Stomach (tissue), 9 donors: ENCODE results near the gene ATP11A. TPM values are rescaled to one million over a fixed set of nuclear protein-coding genes. Genes with fewer than 3 reads are reported as not detected.

ENCODE experiments used
- DNase-seq, 2 donors: peaks; one replicate each; pipeline versions ENCODE4 v3.0.0 to v3.0.0-alpha.2; 2013 to 2019
- H3K27ac ChIP-seq, 5 donors: fragments of 200-600 bp in 4 of 5; sonication (generic) in 4 of 5; one replicate each; pipeline ENCODE4 v1.5.1; 2013 to 2019; ENCODE audit warnings: mild to moderate bottlenecking in 1 of 5, moderate library complexity in 1 of 5
- H3K27me3 ChIP-seq, 3 donors: fragments of 200-600 bp; sonication (generic); one replicate each; pipeline ENCODE4 v1.5.1; 2017 to 2019; ENCODE audit warnings: mixed run types in 1 of 3
- H3K36me3 ChIP-seq, 4 donors: fragments of 200-600 bp; sonication (generic); 1 replicate in 3 of 4; 2 replicates in 1 of 4; pipeline ENCODE4 v1.5.1; 2016 to 2019
- H3K4me1 ChIP-seq, 4 donors: fragments of 200-600 bp; sonication (generic); one replicate each; pipeline ENCODE4 v1.5.1; 2016 to 2019
- H3K4me3 ChIP-seq, 4 donors: fragments of 200-600 bp; sonication (generic) in 3 of 4; one replicate each; pipeline ENCODE4 v1.5.1; 2016 to 2019; ENCODE audit warnings: mild to moderate bottlenecking in 1 of 4
- H3K9me3 ChIP-seq, 4 donors: fragments of 200-600 bp; sonication (generic); one replicate each; pipeline ENCODE4 v1.5.1; 2016 to 2019
- EP300 ChIP-seq: sonication (generic); formaldehyde crosslinking; IDR thresholded peaks from one replicate; pipeline ENCODE4 v1.6.1; 2017; ENCODE audit warnings: antibody characterized with exemption
- POLR2A ChIP-seq, 4 donors: fragments of 450-650 bp; IDR thresholded peaks; one replicate each; pipeline ENCODE4 v1.6.1; 2016; ENCODE audit warnings: antibody characterized with exemption in 4 of 4, control low read depth in 2 of 4, mild to moderate bottlenecking in 1 of 4, moderate library complexity in 1 of 4
- POLR2AphosphoS5 ChIP-seq, 3 donors: sonication (generic); formaldehyde crosslinking; IDR thresholded peaks; one replicate each; pipeline ENCODE4 v1.6.1; 2016; ENCODE audit warnings: antibody characterized with exemption in 3 of 3
- WGBS, 5 donors: extraction: QIAGEN DNeasy Blood & Tissue Kit in 3 of 5; methylation state at CpG; one replicate each; pipeline versions ENCODE4 v1.1.5 to v1.1.7; 2013 to 2018; 5-methylcytosine and 5-hydroxymethylcytosine counted together
- intact Hi-C: fragments of 100-400 bp; cut with DNase I; formaldehyde crosslinking; loops from one replicate; pipeline ENCODE4 v1.15.1; 2023; ENCODE audit warnings: low total_unique reads
- polyA plus RNA-seq, 3 donors: library from polyadenylated mRNA; stranded (reverse); fragments of 200-250 nt; gene quantifications; one replicate each; pipeline ENCODE4 v1.2.3, GENCODE V29; 2013
- total RNA-seq, 5 donors: library from RNA; depleted of rRNA; stranded (reverse); fragments of >200 nt; gene quantifications; one replicate each; pipeline versions ENCODE4 v1.1.0 to v1.2.3, GENCODE V29; 2014 to 2016
- TF ChIP-seq, protein P1 (sequence below), 7 experiments: fragments of 450-650 bp in 4 of 7; fragments of 200-600 bp in 3 of 7; sonication (generic) in 3 of 7; IDR thresholded peaks; one replicate each; pipeline ENCODE4 v1.5.1; 2016 to 2019; ENCODE audit warnings: antibody characterized with exemption in 7 of 7, control low read depth in 2 of 7, mild to moderate bottlenecking in 1 of 7
- donor health status: healthy with polysubstance abuse.
- donor health status: Bipolar disorder and iron deficiency.
- donor health status: healthy.

Gene ATP11A
- total and polyA plus RNA-seq, 8 donors = 1.1 to 70.9 (median 12.3) TPM

DNA sequence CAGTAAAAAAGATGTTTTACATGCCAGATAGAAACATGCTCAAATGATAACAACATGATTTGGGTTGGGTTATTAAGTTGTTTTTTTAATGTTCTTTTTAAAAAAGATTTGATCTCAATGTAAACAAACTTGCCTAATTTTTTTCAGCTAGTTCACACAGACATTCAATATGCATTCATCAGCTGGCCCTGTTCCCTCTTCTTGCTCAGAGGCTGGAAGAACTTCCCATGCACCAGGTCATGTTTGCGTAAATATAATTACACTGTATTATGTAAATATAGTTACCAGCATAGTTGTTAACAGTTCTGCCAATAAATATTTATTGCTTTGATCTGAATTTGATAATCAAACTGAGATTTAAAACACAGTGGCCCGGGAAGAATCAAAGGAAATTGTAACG lies 70.6 kb downstream of the ATP11A start:
- TF ChIP-seq EP300 (no peak), POLR2AphosphoS5 (IDR thresholded peaks at IDR 0.05) (no peak), POLR2A (IDR thresholded peaks at IDR 0.05) (no peak)
- TF ChIP-seq, protein P1, sequence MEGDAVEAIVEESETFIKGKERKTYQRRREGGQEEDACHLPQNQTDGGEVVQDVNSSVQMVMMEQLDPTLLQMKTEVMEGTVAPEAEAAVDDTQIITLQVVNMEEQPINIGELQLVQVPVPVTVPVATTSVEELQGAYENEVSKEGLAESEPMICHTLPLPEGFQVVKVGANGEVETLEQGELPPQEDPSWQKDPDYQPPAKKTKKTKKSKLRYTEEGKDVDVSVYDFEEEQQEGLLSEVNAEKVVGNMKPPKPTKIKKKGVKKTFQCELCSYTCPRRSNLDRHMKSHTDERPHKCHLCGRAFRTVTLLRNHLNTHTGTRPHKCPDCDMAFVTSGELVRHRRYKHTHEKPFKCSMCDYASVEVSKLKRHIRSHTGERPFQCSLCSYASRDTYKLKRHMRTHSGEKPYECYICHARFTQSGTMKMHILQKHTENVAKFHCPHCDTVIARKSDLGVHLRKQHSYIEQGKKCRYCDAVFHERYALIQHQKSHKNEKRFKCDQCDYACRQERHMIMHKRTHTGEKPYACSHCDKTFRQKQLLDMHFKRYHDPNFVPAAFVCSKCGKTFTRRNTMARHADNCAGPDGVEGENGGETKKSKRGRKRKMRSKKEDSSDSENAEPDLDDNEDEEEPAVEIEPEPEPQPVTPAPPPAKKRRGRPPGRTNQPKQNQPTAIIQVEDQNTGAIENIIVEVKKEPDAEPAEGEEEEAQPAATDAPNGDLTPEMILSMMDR (IDR thresholded peaks at IDR 0.05) = no peak
- Histone ChIP-seq H3K27ac (no peak overlapping the region), H3K36me3 (no peaks in the 10 kb centered on the region), H3K27me3 (no peaks in the 10 kb centered on the region), H3K9me3 (no peaks in the 10 kb centered on the region), H3K4me3 (peak overlapping the region; percentile 31 to 48 (median 38)), H3K4me1 (peaks cover 0 to 42% (median 23%) of the 10 kb centered on the region in 4 donors)
- intact Hi-C loops = no loop called here
- DNase-seq = no peak
- WGBS, 5 donors = 18 to 40% (median 33%) methylated on average over 3 of the region's 3 CpGs

DNA sequence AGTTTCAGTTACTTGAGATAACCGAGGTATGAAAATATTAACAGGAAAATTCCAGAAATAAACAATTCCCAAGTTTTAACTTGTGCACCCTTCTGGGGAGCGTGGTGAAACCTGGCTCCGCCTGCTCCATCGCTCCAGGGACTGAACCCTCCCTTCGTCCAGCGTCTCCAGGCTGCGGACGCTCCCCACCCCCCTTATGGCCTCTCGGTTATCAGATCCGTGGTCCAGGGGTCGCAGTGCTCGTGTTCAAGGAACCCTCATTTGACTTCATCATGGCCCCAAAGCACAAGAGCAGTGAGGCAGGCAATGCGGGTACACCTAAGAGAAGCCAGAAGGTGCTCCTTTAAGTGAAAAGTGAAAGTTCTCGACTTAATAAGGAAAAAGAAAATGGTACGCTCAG lies 71.1 kb downstream of the ATP11A start:
- Histone ChIP-seq H3K4me1 (peaks cover 0 to 42% (median 23%) of the 10 kb centered on the region in 4 donors), H3K9me3 (no peaks in the 10 kb centered on the region), H3K4me3 (peak overlapping the region; percentile 31 to 48 (median 38)), H3K27me3 (no peaks in the 10 kb centered on the region), H3K36me3 (no peaks in the 10 kb centered on the region), H3K27ac (peak overlapping the region in 3 of 5 donors; percentile 22 to 46 (median 42))
- TF ChIP-seq EP300 = no peak
- TF ChIP-seq, protein P1 (IDR thresholded peaks at IDR 0.05) = no peak
- no peak for TF ChIP-seq POLR2AphosphoS5 (IDR thresholded peaks at IDR 0.05)
- no peak for TF ChIP-seq POLR2A (IDR thresholded peaks at IDR 0.05)
- DNase-seq = no peak
- intact Hi-C loops = no loop called here
- 27 to 46% (median 43%) methylated on average over 15 of the region's 15 CpGs for WGBS, 5 donors

DNA sequence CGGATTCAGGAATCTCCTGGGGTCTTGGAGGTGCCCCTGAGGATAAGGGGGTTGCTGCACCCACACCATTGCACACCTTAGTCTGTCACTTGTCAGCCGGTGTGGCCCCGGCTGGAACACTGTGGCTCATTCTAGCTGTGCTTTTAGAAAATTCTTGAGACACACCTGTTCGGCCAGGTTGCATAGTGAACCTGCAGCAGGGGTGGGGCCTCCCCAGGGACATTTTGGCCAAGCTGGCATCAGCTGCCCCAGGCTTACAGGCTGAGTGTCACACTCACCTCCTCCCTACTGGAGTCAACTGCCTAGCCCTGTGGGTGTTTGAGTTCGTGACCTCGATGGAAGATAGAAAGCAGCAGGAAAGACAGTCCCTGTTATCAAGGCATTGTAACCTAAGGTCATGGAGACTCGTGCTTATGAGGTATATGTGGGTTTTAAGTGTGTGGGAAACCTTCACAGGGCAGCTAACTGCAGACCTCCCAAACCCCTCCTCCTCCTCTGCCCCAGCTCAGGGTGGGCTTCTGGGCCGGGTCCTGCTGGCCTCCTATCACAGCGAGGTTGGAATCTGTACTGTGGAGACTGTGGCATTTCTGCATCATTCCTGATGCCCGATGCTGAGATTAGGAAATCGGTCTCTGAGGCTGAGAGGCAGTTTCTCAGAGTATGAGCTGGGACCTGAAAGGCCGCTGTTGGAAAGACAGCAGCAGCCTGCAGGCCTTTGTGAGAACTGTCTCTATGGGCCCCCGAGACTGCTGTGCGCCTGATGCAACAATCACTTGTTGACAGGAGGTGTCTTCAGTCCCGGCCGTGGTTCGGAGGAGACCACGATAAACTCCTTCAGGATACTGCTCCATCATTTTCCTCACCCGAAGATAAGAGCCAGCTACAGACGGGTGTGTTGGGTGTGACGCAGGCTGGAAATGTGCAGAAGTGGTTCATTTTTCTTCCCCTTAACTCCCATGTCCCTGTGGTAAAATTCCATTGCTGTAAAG lies 72.2 kb downstream of the ATP11A start:
- Histone ChIP-seq H3K4me3 (no peak overlapping the region), H3K27ac (no peak overlapping the region), H3K36me3 (no peaks in the 10 kb centered on the region), H3K9me3 (no peaks in the 10 kb centered on the region), H3K27me3 (no peaks in the 10 kb centered on the region), H3K4me1 (peaks cover 0 to 34% (median 20%) of the 10 kb centered on the region in 4 donors)
- DNase-seq = no peak
- 74 to 89% (median 78%) methylated on average over 9 to 21 of the region's 21 CpGs for WGBS, 5 donors
- TF ChIP-seq POLR2AphosphoS5 (IDR thresholded peaks at IDR 0.05) (no peak), EP300 (no peak), POLR2A (IDR thresholded peaks at IDR 0.05) (no peak)
- TF ChIP-seq, protein P1 (IDR thresholded peaks at IDR 0.05) = no peak
- intact Hi-C loops = no loop called here

GRCh38 chr13:112762690-112763080 lies 72.8 kb downstream of the ATP11A start:
- WGBS, 5 donors = 91 to 97% (median 94%) methylated on average over 19 of the region's 19 CpGs
- H3K27me3 ChIP-seq = no peaks in the 10 kb centered on the region
- no peaks in the 10 kb centered on the region for H3K9me3 ChIP-seq
- H3K4me3 ChIP-seq = no peak overlapping the region
- TF ChIP-seq, protein P1 (IDR thresholded peaks at IDR 0.05) = no peak
- TF ChIP-seq POLR2A (IDR thresholded peaks at IDR 0.05) (no peak), EP300 (no peak), POLR2AphosphoS5 (IDR thresholded peaks at IDR 0.05) (no peak)
- H3K36me3 ChIP-seq = no peaks in the 10 kb centered on the region
- H3K27ac ChIP-seq = no peak overlapping the region
- H3K4me1 ChIP-seq = peaks cover 0 to 32% (median 18%) of the 10 kb centered on the region in 4 donors
- intact Hi-C loops = no loop called here
- DNase-seq = no peak
